Measurements from ENCODE around the gene XPO4. TPM values are rescaled to one million over a fixed set of nuclear protein-coding genes. Genes with fewer than 3 reads are reported as not detected.

Gene XPO4
- total RNA-seq, 2 donors from 2014 or later = 9.1 to 9.6 TPM

DNA sequence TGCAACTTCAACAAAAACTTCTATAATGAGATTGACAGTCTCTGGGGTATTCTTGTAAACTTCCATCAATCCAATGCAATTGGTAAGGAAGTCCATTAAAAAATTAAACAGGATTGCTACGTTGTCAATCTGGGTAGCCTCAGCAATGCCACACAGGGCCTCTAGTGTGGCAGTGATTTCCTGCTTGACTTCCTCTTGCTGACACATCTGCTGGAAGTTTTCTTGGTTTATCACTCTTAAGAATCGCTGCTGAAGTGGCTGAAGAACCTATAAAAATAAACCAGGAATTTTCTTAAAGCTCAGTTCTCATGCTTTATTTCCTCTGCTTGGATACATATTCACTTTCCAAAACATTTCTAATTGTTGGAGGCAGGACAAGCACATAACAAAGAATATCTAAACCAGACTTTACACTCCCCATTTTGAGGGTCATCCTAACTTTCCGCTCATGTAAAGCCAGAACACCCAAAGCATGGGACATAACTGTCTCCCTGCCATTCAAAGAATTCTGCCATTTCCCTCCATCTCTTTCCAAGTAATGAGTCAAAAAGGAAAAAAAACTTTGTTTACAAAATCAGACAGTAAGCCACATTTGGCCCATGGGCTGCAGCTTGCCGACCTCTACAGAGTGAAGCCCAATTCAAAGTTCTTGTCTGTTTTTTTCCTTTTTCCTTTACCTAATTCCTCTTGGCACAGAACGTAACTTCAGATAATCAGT is 105.6 kb downstream of the XPO4 start:
- TF ChIP-seq POLR2A (IDR thresholded peaks at IDR 0.05) = no peak
- TF ChIP-seq, protein P1, sequence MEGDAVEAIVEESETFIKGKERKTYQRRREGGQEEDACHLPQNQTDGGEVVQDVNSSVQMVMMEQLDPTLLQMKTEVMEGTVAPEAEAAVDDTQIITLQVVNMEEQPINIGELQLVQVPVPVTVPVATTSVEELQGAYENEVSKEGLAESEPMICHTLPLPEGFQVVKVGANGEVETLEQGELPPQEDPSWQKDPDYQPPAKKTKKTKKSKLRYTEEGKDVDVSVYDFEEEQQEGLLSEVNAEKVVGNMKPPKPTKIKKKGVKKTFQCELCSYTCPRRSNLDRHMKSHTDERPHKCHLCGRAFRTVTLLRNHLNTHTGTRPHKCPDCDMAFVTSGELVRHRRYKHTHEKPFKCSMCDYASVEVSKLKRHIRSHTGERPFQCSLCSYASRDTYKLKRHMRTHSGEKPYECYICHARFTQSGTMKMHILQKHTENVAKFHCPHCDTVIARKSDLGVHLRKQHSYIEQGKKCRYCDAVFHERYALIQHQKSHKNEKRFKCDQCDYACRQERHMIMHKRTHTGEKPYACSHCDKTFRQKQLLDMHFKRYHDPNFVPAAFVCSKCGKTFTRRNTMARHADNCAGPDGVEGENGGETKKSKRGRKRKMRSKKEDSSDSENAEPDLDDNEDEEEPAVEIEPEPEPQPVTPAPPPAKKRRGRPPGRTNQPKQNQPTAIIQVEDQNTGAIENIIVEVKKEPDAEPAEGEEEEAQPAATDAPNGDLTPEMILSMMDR (IDR thresholded peaks at IDR 0.05) = no peak
- intact Hi-C loops (cut with DNase I) = no loop called here
- no peak for ATAC-seq

DNA sequence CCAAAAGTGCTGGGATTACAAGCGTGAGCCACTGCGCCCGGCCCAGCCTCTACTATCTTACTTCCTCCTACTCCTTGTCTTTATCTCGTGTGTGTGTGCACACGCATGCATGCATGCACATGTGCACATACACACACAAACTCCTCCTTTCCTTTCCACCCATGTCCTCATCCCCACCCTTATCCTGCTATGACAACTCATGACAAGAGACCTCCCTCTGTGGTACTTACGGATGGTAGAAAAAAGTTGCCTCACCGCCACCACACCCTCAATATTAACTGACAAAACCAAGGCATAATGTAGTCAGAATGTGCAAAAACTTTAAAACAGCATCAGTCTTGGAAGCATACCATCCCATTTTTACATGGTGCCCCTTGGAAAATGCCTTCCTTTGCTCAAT is 112.9 kb downstream of the XPO4 start:
- intact Hi-C loops (cut with DNase I) = no loop called here
- H3K27ac ChIP-seq = no peak overlapping the region
- no peaks in the 10 kb centered on the region for H3K36me3 ChIP-seq (replicated peaks in 1 of 2; ENCODE audit: insufficient read depth in 1 of 2, low read depth in 2 of 2)
- H3K9me3 ChIP-seq = no peaks in the 10 kb centered on the region
- WGBS, 2 donors = 93 to 97% methylated on average over 7 of the region's 7 CpGs
- H3K4me1 ChIP-seq = peaks cover 7% of the 10 kb centered on the region
- TF ChIP-seq, protein P1 (IDR thresholded peaks at IDR 0.05) = no peak
- no peak for TF ChIP-seq POLR2A (IDR thresholded peaks at IDR 0.05)
- no peak overlapping the region for H3K4me3 ChIP-seq
- DNase-seq (no peak), ATAC-seq (no peak)
- no peaks in the 10 kb centered on the region for H3K27me3 ChIP-seq

More for the DNA sequence above, 105.6 kb downstream of the XPO4 start:
- WGBS, 2 donors = 77 to 79% methylated on average over 5 of the region's 5 CpGs
- H3K36me3 ChIP-seq (replicated peaks in 1 of 2; ENCODE audit: insufficient read depth in 1 of 2, low read depth in 2 of 2) = peaks cover 4 to 8% of the 10 kb centered on the region in 2 donors
- no peaks in the 10 kb centered on the region for H3K9me3 ChIP-seq
- no peak overlapping the region for H3K4me3 ChIP-seq
- no peaks in the 10 kb centered on the region for H3K4me1 ChIP-seq
- H3K27me3 ChIP-seq = no peaks in the 10 kb centered on the region
- H3K27ac ChIP-seq = no peak overlapping the region
- DNase-seq = no peak

DNA sequence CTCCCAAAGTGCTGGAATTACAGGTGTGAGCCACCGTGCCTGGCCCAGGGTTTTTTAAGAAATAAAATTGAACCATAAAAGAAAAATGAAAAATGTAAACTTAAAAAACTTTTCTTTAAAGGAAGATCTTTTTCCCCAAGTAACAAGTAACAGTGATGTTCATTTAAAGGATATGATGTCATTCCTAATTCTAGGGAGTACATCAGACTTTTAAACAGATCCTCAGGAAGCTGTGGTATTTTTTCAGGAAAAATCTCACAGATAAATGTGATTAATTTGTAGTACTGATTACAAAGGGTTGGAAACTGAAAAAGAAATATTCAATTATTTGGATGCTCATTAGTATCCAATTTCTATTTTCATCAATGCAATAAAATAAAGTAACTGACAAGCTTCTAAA is 114.2 kb downstream of the XPO4 start:
- intact Hi-C loops (cut with DNase I) = no loop called here
- Histone ChIP-seq H3K4me1 (peaks cover 7% of the 10 kb centered on the region), H3K27ac (no peak overlapping the region), H3K36me3 (replicated peaks in 1 of 2; ENCODE audit: insufficient read depth in 1 of 2, low read depth in 2 of 2) (no peaks in the 10 kb centered on the region), H3K4me3 (no peak overlapping the region), H3K27me3 (no peaks in the 10 kb centered on the region), H3K9me3 (no peaks in the 10 kb centered on the region)
- no peak for DNase-seq
- ATAC-seq = no peak
- WGBS, 2 donors = 100% methylated on average over 1 of the region's 1 CpG
- TF ChIP-seq, protein P1 (IDR thresholded peaks at IDR 0.05) = no peak
- no peak for TF ChIP-seq POLR2A (IDR thresholded peaks at IDR 0.05)

DNA sequence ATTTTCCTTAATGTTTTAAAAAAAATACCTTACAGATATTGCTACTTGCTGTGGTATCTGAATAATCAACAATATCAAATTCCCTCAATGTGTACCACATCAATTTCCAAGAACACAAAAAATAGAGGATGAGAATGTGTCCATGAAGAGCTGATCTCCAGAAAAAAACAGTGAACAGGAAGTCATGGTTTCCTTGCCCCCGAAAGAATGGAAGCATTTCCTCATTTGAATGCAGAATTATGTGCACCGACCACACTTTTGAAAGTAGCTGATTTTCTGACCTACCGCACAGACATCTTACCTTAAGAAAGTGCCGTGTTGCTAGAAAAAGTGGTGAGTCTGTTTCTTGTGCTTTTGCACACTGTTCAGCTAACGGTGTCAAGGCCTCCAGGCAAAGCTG is 115.4 kb downstream of the XPO4 start:
- ATAC-seq (no peak), DNase-seq (no peak)
- H3K36me3 ChIP-seq (replicated peaks in 1 of 2; ENCODE audit: insufficient read depth in 1 of 2, low read depth in 2 of 2) = no peaks in the 10 kb centered on the region
- H3K27me3 ChIP-seq = no peaks in the 10 kb centered on the region
- H3K27ac ChIP-seq = no peak overlapping the region
- intact Hi-C loops (cut with DNase I) = no loop called here
- WGBS, 2 donors = 86 to 93% methylated on average over 5 of the region's 5 CpGs
- TF ChIP-seq, protein P1 (IDR thresholded peaks at IDR 0.05) = no peak
- no peak for TF ChIP-seq POLR2A (IDR thresholded peaks at IDR 0.05)
- no peaks in the 10 kb centered on the region for H3K9me3 ChIP-seq
- H3K4me3 ChIP-seq = no peak overlapping the region
- H3K4me1 ChIP-seq = peaks cover 7% of the 10 kb centered on the region

DNA sequence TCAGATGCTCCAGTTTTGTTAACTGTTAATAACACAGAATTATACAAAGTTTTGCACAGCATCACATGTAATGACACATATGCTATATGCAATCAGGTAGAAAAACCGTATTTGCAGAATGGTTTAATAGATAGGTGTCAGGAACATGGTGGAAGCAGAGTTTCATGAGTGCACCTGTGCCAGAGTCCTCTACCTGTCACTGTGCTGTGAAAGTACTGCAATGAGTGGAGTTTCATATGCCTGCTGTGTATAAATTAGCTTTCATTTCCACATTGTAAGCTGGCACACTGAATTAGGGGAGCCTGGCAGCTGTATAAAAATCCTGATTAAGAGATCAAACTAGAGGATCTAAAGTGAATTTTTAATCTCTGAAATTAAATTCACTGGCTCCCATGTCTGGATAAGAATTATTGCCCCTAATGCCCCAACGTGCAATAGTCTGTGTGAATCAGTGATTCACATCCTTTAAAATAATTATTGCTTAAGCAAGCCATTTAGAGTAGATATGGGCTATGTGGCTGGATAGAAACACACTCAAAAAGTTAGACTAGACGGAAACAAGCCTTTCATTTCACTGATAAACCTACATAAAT is 120.3 kb downstream of the XPO4 start:
- Histone ChIP-seq H3K27me3 (no peaks in the 10 kb centered on the region), H3K4me3 (no peak overlapping the region), H3K9me3 (no peaks in the 10 kb centered on the region), H3K36me3 (replicated peaks in 1 of 2; ENCODE audit: insufficient read depth in 1 of 2, low read depth in 2 of 2) (no peaks in the 10 kb centered on the region), H3K27ac (no peak overlapping the region), H3K4me1 (no peaks in the 10 kb centered on the region)
- intact Hi-C loops (cut with DNase I) = no loop called here
- ATAC-seq = no peak
- WGBS, 2 donors = 85 to 94% methylated on average over 3 of the region's 3 CpGs
- no peak for TF ChIP-seq POLR2A (IDR thresholded peaks at IDR 0.05)
- TF ChIP-seq, protein P1 (IDR thresholded peaks at IDR 0.05) = no peak
- DNase-seq = no peak

Data from body of pancreas (tissue), 4 donors.